ENCODE measurements around the gene N4BP2L2.
"Not testable (repeated sequence)": the region's sequence is repeated elsewhere in the genome, so short reads cannot be mapped to it uniquely, and the experiment has no call there.

The N4BP2L2 gene

DNA sequence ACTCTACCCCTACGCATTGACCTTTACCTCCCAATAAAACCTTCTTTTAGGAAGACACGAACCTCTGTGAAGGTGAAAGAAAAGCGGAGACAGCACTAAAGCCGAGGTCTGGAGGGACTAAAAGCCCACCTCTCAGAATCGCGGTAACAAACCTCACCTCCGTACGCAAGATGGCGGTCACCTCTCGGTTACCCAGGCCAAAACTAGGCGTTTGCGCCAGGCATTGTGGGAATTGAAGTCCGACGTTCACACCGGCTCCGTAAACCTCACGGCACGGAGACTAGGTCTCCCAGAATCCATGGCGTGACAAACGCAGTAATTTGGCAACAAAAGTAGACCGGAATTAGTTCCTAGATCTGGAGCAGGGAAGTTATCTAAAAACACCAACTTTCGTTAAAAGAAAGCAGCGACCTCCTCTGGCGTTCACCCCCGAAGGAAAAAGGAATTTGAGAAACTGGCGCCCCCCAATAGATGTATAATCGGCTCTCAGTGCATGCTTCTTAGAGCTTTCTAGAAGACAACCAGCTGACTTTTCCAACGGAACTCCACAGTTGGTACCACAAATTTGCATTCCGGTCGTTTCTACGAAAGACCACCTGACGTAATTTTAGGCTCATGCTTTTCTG is at the start of gene N4BP2L2:
Gene N4BP2L2, minus strand, starts transcription at position 175 of the 626 bp plus-strand sequence. CDS start 1,768 bp downstream, outside the sequence.
- peak; percentile 94 for DNase-seq

GRCh38 chr13:32587811-32588170 is 49.2 kb upstream of the N4BP2L2 start:
- DNase-seq: no peak

GRCh38 chr13:32587011-32587810 is 48.6 kb upstream of the N4BP2L2 start:
- DNase-seq: peak; percentile 44

- peak; percentile 88 for DNase-seq
Measured at GRCh38 chr13:32586080-32586900, 47.7 kb upstream of the N4BP2L2 start, which contains the start of gene PDS5B. Gene PDS5B, plus strand, starts transcription at chr13:32586452. Its CDS starts 62,321 bp downstream, at chr13:32648773.

GRCh38 chr13:32585550-32586079 is 47.0 kb upstream of the N4BP2L2 start:
- DNase-seq: no peak

DNA sequence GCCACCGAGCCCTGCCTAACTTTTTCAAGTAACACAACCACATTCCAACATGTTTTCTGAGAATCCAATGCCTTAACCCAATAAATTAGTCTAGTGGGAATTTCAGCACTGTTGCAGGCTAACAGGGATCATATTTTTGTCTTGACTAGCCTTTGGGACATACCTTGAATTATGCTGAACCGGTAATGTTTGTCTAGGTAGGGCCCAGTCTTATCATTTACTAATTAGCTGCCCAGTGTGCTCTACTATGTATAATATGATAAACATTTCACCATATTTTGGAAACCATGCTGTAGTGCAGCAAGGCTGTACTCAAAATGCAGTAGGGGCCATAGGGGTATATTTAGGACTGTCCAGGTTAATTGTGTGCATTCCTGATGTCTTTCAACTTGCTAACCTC is 44.4 kb upstream of the N4BP2L2 start:
- DNase-seq: no peak

DNA sequence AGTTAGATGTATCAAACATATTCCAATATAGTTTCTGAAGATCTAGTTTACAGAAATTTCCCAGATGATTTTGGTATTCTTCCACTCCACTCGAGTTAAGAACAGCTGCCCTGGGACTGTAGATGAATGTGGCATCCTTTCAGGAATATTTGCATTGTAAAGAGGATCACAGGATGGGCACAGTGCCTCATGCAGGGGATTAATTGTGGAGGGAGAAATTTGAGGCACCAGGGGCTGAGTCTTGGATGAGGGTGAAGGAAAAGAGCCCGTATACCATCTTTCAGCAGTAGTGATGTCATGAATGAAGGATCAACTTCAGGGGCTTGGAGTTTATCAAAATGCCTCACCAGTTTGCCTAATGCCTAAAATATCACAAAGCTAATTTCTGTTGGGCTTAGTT is 43.7 kb upstream of the N4BP2L2 start:
- DNase-seq: no peak

DNA sequence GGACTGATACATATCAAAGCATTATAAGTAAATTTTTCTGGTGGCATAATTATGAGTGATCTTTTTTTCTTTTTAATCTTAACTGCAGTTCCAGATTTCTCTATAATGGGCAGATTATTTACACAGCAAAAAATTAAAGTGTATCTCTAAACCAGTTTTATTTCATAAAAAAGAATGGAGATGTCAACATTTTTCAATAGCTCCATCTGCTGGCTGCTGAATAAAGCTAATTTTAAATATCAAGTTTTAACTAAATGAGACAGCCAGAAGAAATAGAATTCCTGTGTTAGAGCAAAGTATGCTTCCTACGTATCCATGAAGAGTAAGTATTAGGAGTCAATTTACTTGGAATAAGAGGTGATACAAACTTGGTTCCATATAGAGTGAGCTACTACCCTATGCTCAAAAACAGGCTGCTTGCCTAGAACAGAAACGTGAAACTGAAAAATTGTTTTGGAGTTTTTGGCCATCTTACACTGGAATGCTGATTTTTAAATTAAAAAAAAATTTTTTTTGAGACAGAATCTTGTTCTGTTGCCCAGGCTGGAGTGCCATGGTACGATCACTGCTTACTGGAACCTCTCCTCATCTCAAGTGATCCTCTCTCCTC is 42.7 kb upstream of the N4BP2L2 start:
- no peak for DNase-seq

DNA sequence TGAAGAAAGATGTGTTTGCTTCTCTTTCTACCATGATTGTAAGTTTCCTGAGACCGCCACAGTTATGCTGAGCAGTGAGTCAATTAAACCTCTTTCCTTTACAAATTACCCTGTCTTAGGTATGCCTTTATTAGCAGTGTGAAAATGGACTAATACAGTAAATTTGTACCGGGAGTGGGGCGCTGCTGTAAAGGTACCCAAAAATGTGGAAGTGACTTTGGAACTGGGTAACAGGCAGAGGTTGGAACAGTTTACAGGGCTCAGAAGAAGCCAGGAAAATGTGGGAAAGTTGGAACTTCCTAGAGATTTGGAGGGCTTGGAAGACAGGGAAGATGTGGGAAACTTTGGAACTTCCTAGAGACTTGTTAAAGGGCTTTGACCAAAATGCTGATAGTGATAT is 38.4 kb upstream of the N4BP2L2 start:
- no peak for DNase-seq

DNA sequence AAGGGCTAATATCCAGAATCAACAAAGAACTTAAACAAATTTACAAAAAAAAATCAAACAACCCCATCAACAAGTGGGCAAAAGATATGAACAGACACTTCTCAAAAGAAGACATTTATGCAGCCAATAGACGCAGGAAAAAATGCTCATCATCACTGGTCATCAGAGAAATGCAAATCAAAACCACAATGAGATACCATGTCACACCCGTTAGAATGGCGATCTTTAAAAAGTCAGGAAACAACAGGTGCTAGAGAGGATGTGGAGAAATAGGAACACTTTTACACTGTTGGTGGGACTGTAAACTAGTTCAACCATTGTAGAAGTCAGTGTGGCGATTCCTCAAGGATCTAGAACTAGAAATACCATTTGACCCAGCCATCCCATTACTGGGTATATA is 37.1 kb upstream of the N4BP2L2 start:
- DNase-seq: not testable (repeated sequence)

- DNase-seq: not testable (repeated sequence)
Measured at GRCh38 chr13:32560842-32561241, 22.2 kb upstream of the N4BP2L2 start.

DNA sequence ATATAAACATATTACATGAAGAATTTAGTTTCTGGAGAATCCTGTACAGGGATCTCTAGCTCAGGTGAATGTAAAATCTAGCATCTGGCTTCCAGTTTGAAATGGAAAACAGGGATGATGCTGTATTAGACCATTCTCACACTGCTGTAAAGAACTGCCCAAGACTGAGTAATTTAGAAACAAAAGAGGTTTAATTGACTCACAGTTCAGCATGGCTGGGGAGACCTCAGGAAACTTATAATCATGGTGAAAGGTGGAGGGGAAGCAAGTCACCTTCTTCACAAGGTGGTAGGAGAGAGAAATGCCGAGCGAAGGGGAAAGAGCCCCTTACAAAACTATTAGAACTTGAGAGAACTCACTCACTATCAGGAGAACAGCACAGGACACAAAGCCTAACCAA is 17.0 kb upstream of the N4BP2L2 start:
- DNase-seq: no peak

DNA sequence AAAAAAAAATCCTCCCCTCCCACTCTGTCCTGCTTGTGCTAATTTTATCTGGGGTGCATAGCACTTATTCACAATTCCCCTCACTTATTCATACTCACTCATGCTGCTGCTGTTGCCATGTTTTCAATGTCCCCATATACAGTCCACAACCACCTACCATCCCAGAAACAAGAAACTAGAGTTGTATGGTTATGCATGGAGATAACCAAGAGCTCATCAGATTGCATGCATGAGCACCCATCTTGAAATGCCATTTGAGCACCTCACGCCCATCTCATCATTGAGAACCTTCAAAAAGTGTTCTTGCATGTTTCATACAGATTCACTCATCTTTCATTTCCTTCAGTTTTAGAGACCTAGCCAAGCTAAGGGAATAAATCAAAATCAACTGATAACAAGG is 15.1 kb upstream of the N4BP2L2 start:
- no peak for DNase-seq

- no peak for DNase-seq
Measured at GRCh38 chr13:32549788-32550187, 11.2 kb upstream of the N4BP2L2 start.

DNA sequence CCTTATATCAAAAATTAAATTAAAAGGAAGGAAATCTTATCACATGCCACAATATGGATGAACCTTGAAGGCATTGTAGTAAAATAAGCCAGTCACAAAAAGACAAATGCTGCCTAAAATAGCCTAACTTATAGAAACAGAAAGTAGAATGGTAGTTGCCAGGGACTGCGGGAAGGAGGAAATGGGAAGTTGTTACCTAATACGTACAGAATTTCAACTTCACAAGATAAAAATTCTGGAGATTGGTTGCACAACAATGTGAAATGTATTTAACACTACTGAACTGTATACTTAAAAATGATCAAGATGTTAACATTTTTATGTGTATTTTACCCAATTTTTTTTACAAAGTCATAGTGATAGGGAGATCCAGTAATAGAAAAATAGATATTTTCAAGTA is 10.2 kb upstream of the N4BP2L2 start:
- DNase-seq: no peak

- no peak for DNase-seq
Measured at GRCh38 chr13:32545083-32545482, 6.5 kb upstream of the N4BP2L2 start.

- no peak for DNase-seq
Measured at GRCh38 chr13:32542221-32542620, 3.6 kb upstream of the N4BP2L2 start.

- DNase-seq: peak; percentile 73
Measured at GRCh38 chr13:32538143-32538620, 413 bp downstream of the N4BP2L2 start.

GRCh38 chr13:32537580-32538142 is 934 bp downstream of the N4BP2L2 start:
- no peak for DNase-seq

DNA sequence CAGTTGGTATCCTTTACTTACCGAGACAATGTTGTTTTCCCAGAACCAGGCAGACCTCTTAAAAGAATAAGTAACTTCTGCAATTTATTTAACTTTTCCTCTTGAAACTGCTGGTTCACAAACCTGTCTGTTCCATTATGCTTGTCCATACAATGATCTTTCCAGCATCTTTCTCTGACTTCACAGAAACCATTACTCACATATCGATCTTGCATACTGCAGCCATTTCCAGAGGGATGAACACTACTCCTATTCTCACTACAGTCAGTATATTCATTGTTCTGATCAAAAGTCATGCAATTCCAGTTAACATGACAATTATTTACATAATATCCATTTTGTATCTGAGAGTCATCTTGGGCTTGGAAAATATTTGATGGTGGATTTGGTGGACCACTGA is 2.8 kb downstream of the N4BP2L2 start:
- DNase-seq: no peak

GRCh38 chr13:32535115-32535514 is 3.5 kb downstream of the N4BP2L2 start:
- no peak for DNase-seq

DNA sequence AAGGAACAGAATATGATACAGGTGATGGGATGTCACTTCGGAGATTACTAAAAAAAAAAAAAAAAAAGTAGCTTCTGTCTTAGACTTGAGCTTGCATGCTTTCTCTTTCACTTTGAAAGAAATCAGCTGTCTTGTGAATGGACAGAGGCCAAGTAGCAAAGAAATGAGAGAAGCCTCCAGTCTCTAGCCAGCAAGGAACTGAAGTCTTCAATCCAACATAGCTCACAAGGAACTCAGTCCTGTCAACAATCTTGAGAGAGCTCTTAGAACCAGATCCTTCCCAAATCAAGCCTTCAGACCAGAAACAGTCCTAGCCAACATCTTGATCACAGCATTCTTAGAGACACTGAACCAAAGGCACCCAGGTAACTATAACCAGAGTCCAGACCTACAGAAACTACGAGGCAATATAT is 7.7 kb downstream of the N4BP2L2 start:
- DNase-seq: no peak
